ENCODE data around the gene CACTIN.
"Not testable (repeated sequence)": the region's sequence is repeated elsewhere in the genome, so short reads cannot be mapped to it uniquely, and the experiment has no call there.

CACTIN gene

DNA sequence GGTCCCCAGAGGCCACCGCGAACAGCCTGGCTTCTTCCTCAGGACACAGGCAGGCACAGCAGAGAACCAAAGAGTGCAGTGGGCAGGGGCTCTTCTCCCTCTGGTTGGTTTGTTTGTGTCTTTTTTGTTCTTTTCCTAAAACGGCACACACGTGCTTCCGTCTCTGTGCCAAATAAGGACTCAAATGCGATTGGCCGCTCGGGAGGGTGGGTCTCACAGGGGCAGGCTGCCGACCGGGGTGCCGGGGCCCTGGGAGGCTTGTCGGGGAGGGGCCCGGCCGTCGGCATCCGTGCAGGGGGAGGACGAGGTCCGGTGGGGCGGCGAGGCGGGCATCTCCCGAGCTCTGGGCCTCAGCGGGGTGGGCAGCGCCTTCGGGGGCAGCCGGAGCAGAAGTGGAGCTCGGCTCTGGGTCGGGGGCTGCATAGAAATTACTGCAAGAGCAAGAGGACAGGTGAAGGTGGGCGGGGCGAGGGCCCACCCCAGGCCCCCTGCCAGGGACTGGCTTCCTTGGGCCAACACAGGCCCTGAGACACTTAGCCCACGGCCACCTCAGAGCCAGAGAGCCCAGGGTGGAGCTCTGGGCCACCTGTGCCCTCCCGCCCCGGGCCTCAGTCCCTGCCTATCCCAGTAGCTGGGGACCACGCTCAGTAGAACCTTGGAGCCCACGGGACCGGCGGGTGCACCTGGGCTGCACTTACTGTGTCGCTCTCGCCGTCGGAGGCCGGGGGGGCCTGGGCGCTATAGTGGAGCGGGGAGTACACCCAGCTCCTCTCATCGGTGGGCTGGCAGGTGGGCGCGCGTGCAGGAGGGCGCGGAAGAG, 6.4 kb upstream of the CACTIN start:
- DNase-seq (ENCODE audit: low spot score) = no peak
- Histone ChIP-seq H3K4me3 (no peak overlapping the region), H3K27ac (no peak overlapping the region)
- no peak for TF ChIP-seq CTCF (IDR thresholded peaks at IDR 0.05)

DNA sequence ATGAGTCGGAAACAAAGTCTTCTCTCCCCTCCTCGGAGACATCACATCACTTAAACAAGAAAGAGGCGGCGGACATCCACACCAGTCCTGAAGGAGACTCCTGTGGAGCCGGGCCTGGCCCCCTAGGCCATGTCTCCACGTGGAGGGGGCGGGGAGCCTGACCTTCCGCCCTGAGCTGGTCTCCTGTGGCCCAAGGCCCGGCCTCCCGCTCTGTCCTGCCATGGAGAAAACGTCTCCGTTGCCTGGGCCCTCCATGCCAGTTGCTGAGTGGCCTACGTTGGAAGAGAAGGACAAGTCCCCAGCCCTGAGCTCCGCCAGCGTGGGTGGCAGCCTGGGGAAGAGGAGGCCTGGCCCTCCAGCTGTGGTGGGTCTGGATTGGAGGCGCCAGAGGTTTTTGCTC, 5.5 kb upstream of the CACTIN start:
- TF ChIP-seq CTCF (IDR thresholded peaks at IDR 0.05) = no peak
- H3K27ac ChIP-seq = no peak overlapping the region
- no peak for DNase-seq (ENCODE audit: low spot score)
- H3K4me3 ChIP-seq = no peak overlapping the region

GRCh38 chr19:3631053-3631861, 4.7 kb upstream of the CACTIN start:
- no peak for DNase-seq (ENCODE audit: low spot score)
- Histone ChIP-seq H3K27ac (no peak overlapping the region), H3K4me3 (no peak overlapping the region)
- TF ChIP-seq CTCF (IDR thresholded peaks at IDR 0.05) = no peak

DNA sequence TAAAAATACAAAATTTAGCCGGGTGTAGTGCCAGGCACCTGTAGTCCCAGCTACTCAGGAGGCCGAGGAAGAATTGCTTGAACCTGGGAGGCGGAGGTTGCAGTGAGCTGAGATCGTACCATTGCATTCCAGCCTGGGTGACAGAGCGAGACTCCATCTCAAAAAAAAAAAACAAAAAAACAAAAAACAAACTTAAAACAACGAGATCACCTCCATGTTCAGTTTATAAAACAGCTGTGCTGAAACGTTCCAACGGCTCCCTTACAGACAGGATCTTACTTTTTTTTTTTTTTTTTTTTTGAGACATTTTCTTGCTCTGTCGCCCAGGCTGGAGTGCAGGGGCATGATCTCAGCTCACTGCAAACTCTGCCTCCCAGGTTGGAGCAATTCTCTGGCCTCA, 2.2 kb upstream of the CACTIN start:
- not testable (repeated sequence) for DNase-seq (ENCODE audit: low spot score); H3K4me3 ChIP-seq; H3K27ac ChIP-seq

GRCh38 chr19:3627351-3627723, 747 bp upstream of the CACTIN start:
- Histone ChIP-seq H3K4me3 (peak overlapping the region; percentile 82), H3K27ac (peak overlapping the region; percentile 89 to 96)
- no peak for DNase-seq (ENCODE audit: low spot score)
- no peak for TF ChIP-seq CTCF (IDR thresholded peaks at IDR 0.05)

DNA sequence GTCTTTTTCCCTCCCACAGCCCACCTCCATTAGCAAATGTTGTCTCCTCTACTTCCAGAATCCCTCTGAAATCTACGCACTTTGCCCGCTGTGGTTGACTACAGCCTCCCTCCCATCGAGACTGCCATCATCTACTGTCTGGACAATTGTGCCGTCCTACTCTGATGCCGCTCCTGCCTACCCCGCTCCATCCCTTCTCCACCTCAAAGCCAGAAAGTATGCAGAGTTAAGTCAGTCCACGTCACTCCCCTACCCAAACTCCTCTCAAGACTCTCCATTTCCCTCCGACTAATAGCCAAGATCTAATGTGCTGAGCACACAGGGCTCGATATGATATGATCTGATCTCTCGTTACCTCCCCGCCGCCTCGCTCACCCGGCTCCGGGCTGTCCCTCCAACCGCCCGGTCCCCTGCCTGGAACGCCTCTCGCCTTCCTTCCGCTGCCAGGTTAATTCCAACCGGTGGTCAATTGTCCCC, 556 bp downstream of the CACTIN start:
- no peak for TF ChIP-seq CTCF (IDR thresholded peaks at IDR 0.05)
- DNase-seq (ENCODE audit: low spot score) = no peak
- peak overlapping the region; percentile 89 to 96 for H3K27ac ChIP-seq
- peak overlapping the region; percentile 82 for H3K4me3 ChIP-seq

- DNase-seq (ENCODE audit: low spot score) = no peak
- Histone ChIP-seq H3K4me3 (no peak overlapping the region), H3K27ac (no peak overlapping the region)
- no peak for TF ChIP-seq CTCF (IDR thresholded peaks at IDR 0.05)
These were observed 2.9 kb downstream of the CACTIN start for GRCh38 chr19:3623716-3624115.

All from coronary artery (tissue), 2 donors.